Karpas-422 (cell line): ENCODE measurements around the gene TMTC2. TPM values are rescaled to one million over a fixed set of nuclear protein-coding genes. Genes with fewer than 3 reads are reported as not detected.

Source experiments
- DNase-seq: peaks from one replicate; pipeline ENCODE4 v3.0.0-alpha.2; 2015
- H2AFZ ChIP-seq: fragments of 200-600 bp; sonication (generic); 2 replicates; pipeline ENCODE4 v1.6.1; 2014; ENCODE audit warnings: antibody characterized with exemption, low read length, mixed read lengths
- H3K27ac ChIP-seq: fragments of 200-600 bp; sonication (generic); 2 replicates; pipeline ENCODE4 v1.5.1; 2014; ENCODE audit warnings: mild to moderate bottlenecking, low read length, moderate library complexity
- H3K27me3 ChIP-seq: fragments of 200-600 bp; sonication (generic); 2 replicates; pipeline ENCODE4 v1.6.1; 2014; ENCODE audit warnings: low read length, mixed read lengths
- H3K36me3 ChIP-seq: fragments of 200-600 bp; sonication (generic); 2 replicates; pipeline ENCODE4 v1.6.1; 2014; ENCODE audit warnings: low read length, mixed read lengths; ENCODE audit not compliant: insufficient read depth
- H3K4me1 ChIP-seq: fragments of 200-600 bp; sonication (generic); 2 replicates; pipeline ENCODE4 v1.6.1; 2014; ENCODE audit warnings: mild to moderate bottlenecking, low read length, mixed read lengths
- H3K4me2 ChIP-seq: fragments of 200-600 bp; sonication (generic); 2 replicates; pipeline ENCODE4 v1.6.1; 2014; ENCODE audit warnings: low read length, low read depth, mild to moderate bottlenecking; ENCODE audit not compliant: poor library complexity, severe bottlenecking
- H3K4me3 ChIP-seq: fragments of 200-600 bp; sonication (generic); 2 replicates; pipeline ENCODE4 v1.5.1; 2014; ENCODE audit warnings: mild to moderate bottlenecking, antibody characterized with exemption, low read length, mixed read lengths
- H3K79me2 ChIP-seq: fragments of 200-600 bp; sonication (generic); 2 replicates; pipeline ENCODE4 v1.6.1; 2014; ENCODE audit warnings: mild to moderate bottlenecking, low read length, mixed read lengths
- H3K9ac ChIP-seq: fragments of 200-600 bp; sonication (generic); 2 replicates; pipeline ENCODE4 v1.6.0; 2014; ENCODE audit warnings: low read length
- H3K9me2 ChIP-seq: fragments of 200-600 bp; sonication (generic), shearing (Covaris generic); replicated peaks from 2 replicates; pipeline ENCODE4 v1.6.0; 2014; ENCODE audit warnings: mild to moderate bottlenecking, low read length, moderate library complexity; ENCODE audit not compliant: insufficient read depth
- H3K9me3 ChIP-seq: fragments of 300-700, 200-600 bp; sonication (generic); 2 replicates; pipeline ENCODE4 v1.6.1; 2014; ENCODE audit warnings: low read length, mixed read lengths
- H4K20me1 ChIP-seq: fragments of 200-600 bp; sonication (generic); 2 replicates; pipeline ENCODE4 v1.6.1; 2014; ENCODE audit warnings: mild to moderate bottlenecking, antibody characterized with exemption, low read length, low read depth; ENCODE audit not compliant: insufficient read depth
- total RNA-seq: library from RNA; depleted of rRNA; stranded (reverse); fragments of >200 nt; shearing (Covaris generic); gene quantifications from 2 replicates; pipeline ENCODE4 v1.2.3, GENCODE V29; 2014; ENCODE audit warnings: low replicate concordance; rRNA removed

The TMTC2 gene
- 3.2 and 5.0 TPM in 2 replicates for total RNA-seq

- no peaks in the 10 kb centered on the region for H3K9me2 ChIP-seq
- H3K4me3 ChIP-seq, result peak within 1 kb of the TSS; percentile 98
- H2AFZ ChIP-seq, result peak within 1 kb of the TSS; percentile 99
- H3K27me3 ChIP-seq, result no peaks in the 10 kb centered on the region; the same call in 1 of the 2 replicates
- no peaks in the 10 kb centered on the region for H3K36me3 ChIP-seq
- peak within 1 kb of the TSS; percentile 93 for H3K4me2 ChIP-seq
- no peaks in the 10 kb centered on the region for H4K20me1 ChIP-seq
- peak within 1 kb of the TSS; percentile 69 for H3K9ac ChIP-seq
- peaks cover 64% of the 10 kb centered on the region for H3K4me1 ChIP-seq
- peak; percentile 95 for DNase-seq
- no peaks in the 10 kb centered on the region for H3K79me2 ChIP-seq
- no peak within 1 kb of the TSS for H3K27ac ChIP-seq
- H3K9me3 ChIP-seq, result no peaks in the 10 kb centered on the region
These were observed at the start of gene TMTC2 for GRCh38 chr12:82686168-82687020. Gene TMTC2 (plus strand): TSS chr12:82686906.

GRCh38 chr12:82638324-82638723 is 48.4 kb upstream of the TMTC2 start:
- no peak overlapping the region for H3K4me2 ChIP-seq
- no peaks in the 10 kb centered on the region for H3K79me2 ChIP-seq
- H3K9me2 ChIP-seq, result no peaks in the 10 kb centered on the region
- no peak overlapping the region for H3K9ac ChIP-seq
- H3K4me1 ChIP-seq, result no peaks in the 10 kb centered on the region
- no peaks in the 10 kb centered on the region for H3K27me3 ChIP-seq
- H4K20me1 ChIP-seq, result no peaks in the 10 kb centered on the region
- no peaks in the 10 kb centered on the region for H3K36me3 ChIP-seq
- DNase-seq, result no peak
- H3K9me3 ChIP-seq, result no peaks in the 10 kb centered on the region
- H2AFZ ChIP-seq, result no peak overlapping the region
- no peak overlapping the region for H3K4me3 ChIP-seq
- H3K27ac ChIP-seq, result no peak overlapping the region

GRCh38 chr12:82644896-82645295 is 41.8 kb upstream of the TMTC2 start:
- no peaks in the 10 kb centered on the region for H3K4me1 ChIP-seq
- no peaks in the 10 kb centered on the region for H3K36me3 ChIP-seq
- H3K27ac ChIP-seq, result no peak overlapping the region
- no peak overlapping the region for H3K9ac ChIP-seq
- no peak overlapping the region for H3K4me3 ChIP-seq
- H3K27me3 ChIP-seq, result no peaks in the 10 kb centered on the region
- no peaks in the 10 kb centered on the region for H3K9me2 ChIP-seq
- H2AFZ ChIP-seq, result no peak overlapping the region
- H4K20me1 ChIP-seq, result no peaks in the 10 kb centered on the region
- no peaks in the 10 kb centered on the region for H3K79me2 ChIP-seq
- no peak for DNase-seq
- no peaks in the 10 kb centered on the region for H3K9me3 ChIP-seq
- no peak overlapping the region for H3K4me2 ChIP-seq

- no peaks in the 10 kb centered on the region for H3K36me3 ChIP-seq
- H3K4me1 ChIP-seq, result no peaks in the 10 kb centered on the region
- H2AFZ ChIP-seq, result no peak overlapping the region
- H3K9me3 ChIP-seq, result no peaks in the 10 kb centered on the region
- no peaks in the 10 kb centered on the region for H3K27me3 ChIP-seq
- no peak overlapping the region for H3K27ac ChIP-seq
- no peak overlapping the region for H3K4me3 ChIP-seq
- H4K20me1 ChIP-seq, result no peaks in the 10 kb centered on the region
- no peaks in the 10 kb centered on the region for H3K9me2 ChIP-seq
- H3K79me2 ChIP-seq, result no peaks in the 10 kb centered on the region
- no peak for DNase-seq
- H3K9ac ChIP-seq, result no peak overlapping the region
- H3K4me2 ChIP-seq, result no peak overlapping the region
These were observed 41.3 kb upstream of the TMTC2 start for GRCh38 chr12:82645414-82645813.

GRCh38 chr12:82647853-82648252 is 38.9 kb upstream of the TMTC2 start:
- no peaks in the 10 kb centered on the region for H3K9me3 ChIP-seq
- no peak overlapping the region for H3K4me2 ChIP-seq
- no peaks in the 10 kb centered on the region for H3K36me3 ChIP-seq
- H3K4me3 ChIP-seq, result no peak overlapping the region
- DNase-seq, result no peak
- no peaks in the 10 kb centered on the region for H3K79me2 ChIP-seq
- no peaks in the 10 kb centered on the region for H3K9me2 ChIP-seq
- H3K27me3 ChIP-seq, result no peaks in the 10 kb centered on the region
- H3K9ac ChIP-seq, result no peak overlapping the region
- H2AFZ ChIP-seq, result no peak overlapping the region
- H3K27ac ChIP-seq, result no peak overlapping the region
- no peaks in the 10 kb centered on the region for H4K20me1 ChIP-seq
- no peaks in the 10 kb centered on the region for H3K4me1 ChIP-seq

GRCh38 chr12:82648259-82648909 is 38.3 kb upstream of the TMTC2 start:
- Histone ChIP-seq H3K36me3 (no peaks in the 10 kb centered on the region), H3K9me2 (no peaks in the 10 kb centered on the region), H3K4me2 (no peak overlapping the region), H2AFZ (no peak overlapping the region), H3K4me1 (no peaks in the 10 kb centered on the region), H3K9me3 (no peaks in the 10 kb centered on the region), H3K27me3 (no peaks in the 10 kb centered on the region), H3K9ac (no peak overlapping the region), H3K27ac (no peak overlapping the region), H3K4me3 (no peak overlapping the region), H4K20me1 (no peaks in the 10 kb centered on the region), H3K79me2 (no peaks in the 10 kb centered on the region)
- DNase-seq, result no peak

- no peaks in the 10 kb centered on the region for H3K79me2 ChIP-seq
- H3K4me2 ChIP-seq, result no peak overlapping the region
- no peak overlapping the region for H3K9ac ChIP-seq
- no peak overlapping the region for H3K27ac ChIP-seq
- no peaks in the 10 kb centered on the region for H3K9me2 ChIP-seq
- H3K36me3 ChIP-seq, result no peaks in the 10 kb centered on the region
- H3K4me3 ChIP-seq, result no peak overlapping the region
- no peaks in the 10 kb centered on the region for H3K9me3 ChIP-seq
- DNase-seq, result no peak
- H4K20me1 ChIP-seq, result no peaks in the 10 kb centered on the region
- H2AFZ ChIP-seq, result no peak overlapping the region
- H3K4me1 ChIP-seq, result no peaks in the 10 kb centered on the region
- no peaks in the 10 kb centered on the region for H3K27me3 ChIP-seq
These were observed 35.9 kb upstream of the TMTC2 start for GRCh38 chr12:82650627-82651337.

GRCh38 chr12:82651489-82651888 is 35.2 kb upstream of the TMTC2 start:
- DNase-seq, result no peak
- H3K4me3 ChIP-seq, result no peak overlapping the region
- no peak overlapping the region for H3K4me2 ChIP-seq
- H3K4me1 ChIP-seq, result no peaks in the 10 kb centered on the region
- no peaks in the 10 kb centered on the region for H3K27me3 ChIP-seq
- H3K9me2 ChIP-seq, result no peaks in the 10 kb centered on the region
- no peaks in the 10 kb centered on the region for H3K9me3 ChIP-seq
- no peaks in the 10 kb centered on the region for H3K79me2 ChIP-seq
- H4K20me1 ChIP-seq, result no peaks in the 10 kb centered on the region
- no peaks in the 10 kb centered on the region for H3K36me3 ChIP-seq
- no peak overlapping the region for H2AFZ ChIP-seq
- no peak overlapping the region for H3K27ac ChIP-seq
- H3K9ac ChIP-seq, result no peak overlapping the region
